Measurements from ENCODE around the gene ALDH3A1.
A peak's percentile ranks its signal among the peaks of the same experiment; 100 is the strongest.
"Not testable (repeated sequence)": the region's sequence is repeated elsewhere in the genome, so short reads cannot be mapped to it uniquely, and the experiment has no call there.

Gene ALDH3A1

DNA sequence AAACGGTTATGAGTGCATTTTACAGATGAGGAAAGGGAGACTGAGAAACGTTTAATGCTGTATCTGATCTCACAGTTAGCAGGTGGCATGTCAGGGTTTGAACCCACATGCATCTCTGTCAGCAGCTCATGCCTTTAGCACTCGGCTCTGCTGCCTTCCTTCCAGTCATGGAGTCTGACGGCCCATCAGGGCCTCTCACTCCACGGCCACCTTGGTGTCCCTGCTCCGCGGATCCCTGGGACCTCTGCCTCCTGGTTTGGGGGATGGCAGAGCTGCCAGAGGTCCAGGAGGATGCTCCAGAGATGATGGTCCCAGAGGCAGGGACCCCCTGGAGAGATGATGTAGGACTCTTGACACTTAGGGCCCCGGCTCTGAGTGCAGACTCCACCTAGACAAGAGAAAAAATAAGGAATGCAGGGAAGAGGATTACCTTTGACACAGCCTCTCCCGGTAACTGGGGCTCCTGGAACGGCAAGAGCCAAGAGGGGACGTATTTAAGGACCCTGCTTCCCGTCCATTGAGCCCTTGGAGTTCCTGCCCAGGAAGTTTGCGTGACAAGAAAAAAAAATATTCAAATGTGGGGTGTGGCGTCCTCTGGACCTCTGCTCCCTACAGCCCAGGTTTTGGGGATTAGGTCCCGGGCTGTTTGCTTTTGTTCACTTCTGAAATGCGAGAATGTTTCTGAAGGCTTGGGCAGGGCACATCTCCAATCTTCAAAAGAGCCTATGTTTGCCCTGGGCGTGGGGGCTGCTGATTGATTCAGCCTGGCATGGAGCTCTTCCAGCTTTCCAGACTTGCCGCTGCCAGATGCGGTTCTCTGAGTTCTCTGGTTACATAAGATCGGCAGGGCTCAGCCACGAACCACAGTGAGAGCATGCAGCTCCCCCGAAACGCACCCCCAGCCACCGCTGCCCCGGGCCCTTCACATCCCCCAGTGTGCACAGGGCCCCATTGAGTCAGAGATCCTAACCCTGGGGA, at the start of gene ALDH3A1:
ALDH3A1 (minus strand) TSS at position 470 of the 978 bp plus-strand sequence. CDS start 3,169 bp downstream, outside the sequence.
- DNase-seq (ENCODE audit: insufficient read length, low spot score) (no peak), FAIRE-seq (no peak)

DNA sequence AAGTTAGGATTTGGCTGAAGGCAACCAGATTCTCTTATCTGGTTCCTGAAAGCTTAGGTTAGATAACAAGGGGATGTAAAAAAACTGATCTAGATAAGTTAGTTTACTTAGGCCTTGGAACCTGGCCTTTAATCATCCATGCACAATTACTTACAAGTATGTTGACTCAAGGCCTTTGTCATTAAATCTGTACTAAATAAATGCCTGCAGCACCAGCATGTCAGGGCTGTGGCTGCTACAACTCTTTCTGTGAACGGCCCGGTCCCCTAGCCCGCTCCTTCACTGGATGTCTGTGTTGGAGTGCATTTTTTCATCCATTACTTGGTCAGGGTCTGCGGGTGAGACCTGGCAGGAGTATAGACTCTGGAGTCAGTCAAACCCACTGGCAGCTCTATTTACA, 48.4 kb upstream of the ALDH3A1 start:
- DNase-seq (ENCODE audit: insufficient read length, low spot score) (no peak), FAIRE-seq (no peak)

DNA sequence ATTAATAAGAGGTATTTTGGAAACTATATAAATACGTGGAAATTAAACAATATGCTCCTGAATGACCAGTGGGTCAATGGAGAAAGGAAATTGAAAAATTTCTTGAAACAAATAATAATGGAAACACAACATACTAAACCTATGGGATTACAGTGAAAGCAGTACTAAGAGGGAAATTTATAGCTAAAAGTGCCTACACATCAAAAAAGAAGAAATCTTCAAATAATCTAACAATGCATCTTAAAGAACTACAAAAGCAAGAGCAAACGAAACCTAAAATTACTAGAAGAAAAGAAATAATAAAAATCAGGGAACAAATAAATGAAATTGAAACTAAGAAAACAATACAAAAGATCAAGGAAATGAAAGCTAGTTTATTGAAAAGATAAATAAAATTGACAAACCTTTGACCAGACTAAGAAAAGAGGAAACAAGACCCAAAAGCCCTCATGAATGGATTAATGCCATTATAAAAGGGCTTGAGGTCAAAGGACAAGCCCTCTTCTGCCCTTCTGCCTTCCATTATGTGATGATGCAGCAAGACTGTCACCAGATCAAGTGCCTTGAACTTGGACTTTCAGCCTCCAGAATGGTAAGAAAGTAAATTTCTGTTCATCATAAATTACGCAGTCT, 43.9 kb upstream of the ALDH3A1 start:
- FAIRE-seq = no peak
- no peak for DNase-seq (ENCODE audit: insufficient read length, low spot score)

DNA sequence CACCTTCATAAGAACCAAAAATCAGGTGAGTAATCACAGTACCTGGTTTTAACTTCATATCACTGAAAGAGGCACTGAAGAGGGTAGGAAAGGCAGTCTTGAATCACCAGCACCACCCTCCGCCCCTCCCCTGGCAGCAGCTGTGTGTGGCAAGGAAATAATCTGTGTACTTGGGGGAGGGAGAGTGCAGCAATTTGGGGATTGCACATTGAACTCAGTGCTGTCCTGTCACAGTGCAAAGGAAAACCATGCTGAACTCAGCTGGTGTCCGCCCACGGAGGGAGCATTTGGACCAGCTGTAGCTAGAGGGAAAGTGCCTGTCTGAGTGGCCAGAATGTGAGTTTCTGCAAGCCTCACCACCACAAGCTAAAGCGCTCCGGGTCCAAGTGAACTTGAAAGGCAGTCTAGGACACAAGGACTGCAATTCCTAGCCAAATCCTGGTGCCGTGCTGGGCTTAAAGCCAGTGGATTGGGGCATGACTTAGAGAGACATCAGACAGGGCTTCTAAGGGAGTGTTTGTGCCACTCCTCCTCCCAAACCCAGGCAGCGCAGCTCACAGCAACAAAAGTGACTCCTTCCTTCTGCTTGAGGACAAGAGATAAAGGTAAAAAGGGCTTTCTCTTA, 39.7 kb upstream of the ALDH3A1 start:
- no peak for FAIRE-seq

DNA sequence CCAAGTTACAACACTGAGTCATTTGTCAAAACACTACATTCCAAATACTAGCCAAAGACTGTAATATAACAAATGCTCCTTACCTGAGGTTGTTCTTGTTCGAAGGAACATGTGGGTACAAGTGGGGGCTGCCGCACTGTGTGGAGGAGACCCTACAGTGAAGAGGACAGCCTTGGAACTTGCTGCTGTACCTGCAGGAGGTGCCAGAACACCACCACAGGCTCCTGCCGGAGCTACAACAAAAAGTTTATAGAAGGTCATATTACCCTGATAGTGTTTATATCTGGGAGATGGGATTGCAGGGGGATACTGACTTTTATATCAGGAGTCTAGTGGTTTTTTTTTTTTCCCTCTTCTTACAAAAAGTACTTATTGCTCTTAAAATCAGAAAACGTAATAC, 37.8 kb upstream of the ALDH3A1 start:
- FAIRE-seq (no peak), DNase-seq (ENCODE audit: insufficient read length, low spot score) (no peak)

More for the DNA sequence above, 39.7 kb upstream of the ALDH3A1 start:
- DNase-seq (ENCODE audit: insufficient read length, low spot score) = no peak

DNA sequence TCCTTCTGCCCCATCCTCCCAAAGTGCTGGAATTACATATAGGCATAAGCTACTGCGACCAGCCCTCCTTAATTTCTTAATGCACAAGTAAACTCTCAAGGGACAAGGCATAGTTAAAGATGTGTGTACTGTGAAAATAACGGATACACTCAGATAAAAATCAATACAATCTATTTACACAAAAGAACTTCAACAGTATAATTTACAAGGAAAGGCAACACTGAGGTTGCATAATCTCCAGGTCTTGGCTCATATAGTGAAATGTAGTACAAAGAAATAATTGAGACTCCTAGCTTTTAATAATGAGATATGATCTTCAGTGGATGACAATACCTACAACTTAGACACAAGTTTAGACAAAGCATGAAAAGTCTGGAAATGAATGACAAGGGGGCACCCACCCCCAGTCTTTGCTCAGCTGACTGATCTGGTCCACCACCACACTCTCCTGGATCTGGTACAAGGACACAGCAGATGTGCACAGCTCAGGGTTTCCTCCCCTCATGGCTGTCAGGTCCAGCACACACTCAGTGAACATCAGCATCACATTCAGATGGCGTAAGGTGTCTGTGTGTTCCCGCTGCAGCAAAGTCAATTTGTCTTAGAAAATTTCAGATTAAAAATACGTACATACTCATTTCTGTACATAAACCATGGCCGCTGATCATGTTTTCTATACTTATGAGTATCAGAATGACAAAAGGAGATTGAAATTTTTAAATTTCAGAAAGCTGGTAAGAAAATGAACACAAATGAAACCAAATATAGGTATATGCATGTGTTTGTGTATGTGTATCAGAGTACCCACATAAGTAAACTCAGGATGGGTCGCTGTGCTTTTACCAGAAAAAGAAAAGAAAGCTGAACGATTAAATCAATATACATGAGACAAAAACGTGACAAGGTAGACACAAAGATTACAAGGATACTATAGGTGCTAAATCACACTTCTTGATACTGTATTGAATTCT, 33.7 kb upstream of the ALDH3A1 start:
- no peak for DNase-seq (ENCODE audit: insufficient read length, low spot score)
- no peak for FAIRE-seq

DNA sequence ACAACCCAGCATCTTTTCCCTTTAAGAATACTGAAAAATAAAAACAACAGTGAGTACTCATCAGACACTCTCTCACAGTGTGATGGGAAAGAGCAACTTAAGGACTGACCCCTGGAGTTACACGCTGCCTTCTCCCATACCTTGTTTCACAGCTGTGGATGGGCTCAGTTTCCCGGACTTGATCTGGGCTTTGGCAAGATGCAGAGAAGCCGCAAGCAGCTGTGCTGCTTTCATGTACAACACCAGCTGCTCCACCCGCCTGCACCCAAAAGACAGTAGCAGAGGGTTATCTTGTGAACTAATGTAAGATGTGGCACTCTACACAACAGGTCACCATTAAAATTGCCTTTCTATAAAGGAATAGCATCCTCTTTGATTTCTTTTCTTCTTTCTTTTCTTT, 32.7 kb upstream of the ALDH3A1 start:
- DNase-seq (ENCODE audit: insufficient read length, low spot score) = no peak
- no peak for FAIRE-seq

DNA sequence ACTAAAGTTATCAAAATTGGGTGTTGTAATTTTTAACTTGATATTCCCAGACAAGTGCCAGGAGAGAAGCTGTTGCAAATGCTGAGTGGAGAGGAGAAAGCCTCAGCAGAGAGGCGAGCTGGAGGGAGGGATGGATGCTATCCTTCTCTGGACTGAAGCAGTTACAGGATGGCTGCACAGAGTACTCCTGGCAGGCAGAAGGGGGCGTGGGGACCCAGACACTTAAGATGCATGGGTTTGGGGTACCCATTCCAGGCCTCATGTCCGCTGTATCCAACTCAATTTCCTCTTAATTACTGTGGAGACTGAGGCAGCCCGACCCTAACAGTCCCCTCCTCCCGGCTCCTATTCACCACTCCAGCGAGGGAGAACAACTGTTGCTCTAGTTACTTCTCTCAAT, 25.4 kb upstream of the ALDH3A1 start:
- FAIRE-seq (no peak), DNase-seq (ENCODE audit: insufficient read length, low spot score) (no peak)

DNA sequence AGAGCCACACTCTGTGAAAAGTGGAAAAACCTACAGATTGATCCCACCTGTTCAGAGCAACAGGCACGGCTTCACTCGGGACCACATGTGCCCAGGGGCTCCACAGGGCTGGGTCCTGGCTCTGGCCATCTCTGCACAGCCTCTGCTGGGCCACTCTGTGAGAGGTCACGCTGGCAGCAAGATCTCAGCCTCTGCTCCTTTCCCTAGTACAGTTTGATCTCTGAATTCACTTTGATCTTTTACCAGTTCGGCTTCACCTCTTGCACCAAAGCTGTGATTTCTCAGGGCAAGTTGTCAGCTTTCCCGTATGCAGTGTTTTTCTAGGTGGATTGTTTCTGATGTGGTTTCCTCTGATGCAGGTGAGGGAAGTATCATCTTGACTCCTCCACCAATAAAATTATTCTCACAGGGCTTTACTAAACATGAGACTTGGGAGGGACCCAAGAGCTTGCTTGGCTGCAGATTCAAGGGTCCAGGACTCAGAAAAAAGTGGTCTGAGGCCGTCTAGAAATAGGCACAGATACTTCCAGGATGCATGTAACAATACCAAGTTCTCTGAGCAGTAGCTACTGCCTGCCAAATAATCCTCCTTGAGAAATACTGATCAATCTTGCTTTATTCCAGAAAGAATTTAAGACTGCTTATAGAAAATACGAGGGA, 24.0 kb upstream of the ALDH3A1 start:
- FAIRE-seq = no peak
- DNase-seq (ENCODE audit: insufficient read length, low spot score) = no peak

DNA sequence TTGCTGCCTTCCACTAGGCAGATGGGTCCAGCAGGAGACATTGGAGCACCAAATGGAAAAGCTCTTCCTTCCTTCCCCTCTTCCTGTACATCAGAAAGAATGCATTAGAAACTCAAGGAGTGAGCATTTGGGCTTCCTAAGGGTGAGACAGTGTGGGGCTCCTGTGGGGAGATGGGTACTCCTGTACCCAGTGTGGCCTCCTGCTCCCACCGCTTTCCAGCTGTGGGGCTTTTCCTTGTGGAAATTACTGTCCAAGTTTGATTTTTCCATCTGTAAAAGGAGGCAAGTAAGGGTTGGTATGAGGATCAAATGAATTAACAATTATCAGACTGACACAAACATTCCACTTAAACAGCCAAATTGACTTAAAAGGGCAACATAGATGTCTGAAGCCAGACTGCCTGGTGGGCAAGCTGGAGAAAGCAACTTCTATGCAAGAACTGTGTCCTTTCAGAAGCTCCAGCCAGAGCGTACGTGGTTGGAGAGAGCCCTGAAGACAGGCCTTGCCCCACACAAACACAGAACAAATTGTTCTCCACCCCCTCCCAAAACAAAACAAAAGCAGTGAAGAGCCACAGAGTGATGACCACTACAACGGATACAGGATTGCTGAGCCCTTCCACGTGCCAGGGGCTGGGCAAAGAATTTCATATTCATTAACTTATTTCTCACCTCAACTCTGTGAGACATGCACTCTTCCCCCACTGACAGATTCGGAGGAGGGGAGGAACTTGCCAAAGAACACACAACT, 23.1 kb upstream of the ALDH3A1 start:
- FAIRE-seq = no peak
- no peak for DNase-seq (ENCODE audit: insufficient read length, low spot score)

DNA sequence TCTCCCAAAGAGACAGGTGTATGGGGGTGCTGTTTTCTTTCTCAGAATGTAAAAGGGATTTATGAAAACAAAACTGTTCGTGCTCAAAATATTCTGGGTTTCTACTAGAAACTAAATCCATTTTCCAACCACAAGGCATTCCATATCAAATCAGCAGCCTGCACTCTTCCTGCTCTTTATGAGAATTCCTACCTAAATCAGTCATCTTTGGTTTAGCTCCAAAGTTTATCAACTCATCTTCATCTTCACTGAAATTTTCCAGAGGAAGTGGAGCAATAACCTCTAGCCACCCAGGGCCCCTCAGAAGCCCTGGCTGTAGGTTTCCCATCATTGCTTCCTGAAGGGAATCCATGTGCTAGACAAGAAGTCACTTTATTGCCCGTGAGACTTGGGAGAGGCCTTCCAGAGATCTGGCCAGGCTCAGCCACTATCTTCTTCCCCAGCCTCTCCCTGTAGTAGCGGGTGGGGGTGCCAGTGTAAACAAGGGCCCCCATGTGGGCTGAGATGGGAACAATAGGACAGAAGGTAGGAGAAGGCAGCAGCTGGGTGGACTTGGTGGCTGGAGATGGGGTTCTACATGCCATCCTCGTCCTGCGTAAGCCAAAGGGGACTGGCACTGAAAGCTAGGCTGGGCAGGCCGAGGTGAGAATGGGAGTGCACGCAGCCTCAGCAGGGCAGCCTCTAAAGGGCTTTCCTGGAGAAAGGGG, 22.0 kb upstream of the ALDH3A1 start:
- no peak for DNase-seq (ENCODE audit: insufficient read length, low spot score)
- FAIRE-seq = no peak

DNA sequence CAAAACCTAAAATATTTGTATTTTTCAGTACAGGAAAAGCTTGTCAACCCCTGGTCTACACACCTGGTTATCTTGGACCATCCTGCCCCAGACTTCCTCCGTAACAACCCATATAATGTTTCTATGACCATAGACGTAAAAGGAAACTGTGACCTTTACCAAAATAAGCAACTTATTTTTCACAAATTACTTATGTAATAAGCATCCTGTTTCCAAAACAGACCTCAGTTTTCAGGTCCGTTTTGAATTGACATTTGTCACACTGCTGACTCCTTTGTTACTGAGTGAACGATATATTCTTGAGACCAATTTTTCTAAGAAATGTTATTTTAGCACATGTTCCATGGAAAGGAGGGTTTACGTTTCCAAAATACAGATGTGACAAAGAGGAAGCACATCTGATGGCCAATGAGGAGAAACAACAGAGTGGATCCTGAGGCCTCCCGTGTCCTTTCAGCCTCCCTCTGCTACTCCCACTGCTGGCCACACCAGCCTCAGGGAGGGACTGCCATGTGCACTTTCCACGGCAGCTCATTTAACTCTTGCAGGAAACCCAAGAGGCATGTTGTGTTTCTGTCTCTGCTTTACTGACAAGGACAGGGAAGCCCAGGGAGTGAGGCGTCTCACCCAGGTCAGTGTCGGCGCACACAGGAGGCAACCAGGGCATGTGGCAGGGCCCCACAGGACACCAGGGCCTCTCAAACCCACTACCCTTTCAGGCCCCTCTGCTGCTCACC, 20.1 kb upstream of the ALDH3A1 start:
- FAIRE-seq = no peak
- no peak for DNase-seq (ENCODE audit: insufficient read length, low spot score)

DNA sequence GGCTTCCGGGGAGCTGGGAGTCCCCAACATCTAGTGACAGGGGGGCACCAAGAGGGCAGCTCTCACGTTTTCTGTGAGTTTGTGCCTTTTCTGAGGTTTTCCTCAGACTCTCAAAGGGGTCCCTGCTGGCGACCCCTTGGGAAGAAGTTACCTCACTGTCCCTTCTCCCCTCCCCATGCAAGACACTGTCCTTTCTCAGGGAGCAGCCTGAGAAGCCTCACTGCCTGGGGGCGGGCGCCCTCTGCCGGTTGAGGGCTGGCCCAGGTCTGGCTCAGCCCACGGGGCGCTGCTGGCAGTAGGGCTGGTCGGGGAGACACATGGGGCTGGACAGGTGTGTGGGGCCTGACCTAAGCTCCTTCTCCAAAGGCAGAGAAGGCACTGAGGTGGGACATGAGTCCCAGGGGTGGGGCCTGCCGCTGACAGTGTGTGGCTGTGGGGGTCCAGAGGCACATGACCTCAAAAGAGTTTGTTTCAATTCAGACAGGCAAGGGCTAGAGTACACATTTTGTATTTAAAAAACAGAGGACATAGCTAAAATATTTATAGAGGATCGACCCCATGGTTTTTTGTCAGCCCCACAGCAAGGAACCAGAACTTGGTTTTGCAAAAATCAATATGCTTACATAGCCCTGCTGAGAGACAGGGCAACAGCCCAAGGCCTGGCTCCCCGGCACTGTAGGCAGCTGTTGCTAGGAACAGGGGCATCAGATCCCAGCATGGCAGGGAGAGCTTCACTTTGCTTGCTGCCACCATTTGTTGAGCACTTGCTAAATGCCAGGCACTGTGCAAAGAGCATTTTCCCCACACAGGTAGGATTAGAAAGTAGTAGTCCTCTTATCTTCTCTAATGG, 18.5 kb upstream of the ALDH3A1 start:
- peak; percentile 39 for FAIRE-seq
- peak; percentile 73 for DNase-seq (ENCODE audit: insufficient read length, low spot score)

DNA sequence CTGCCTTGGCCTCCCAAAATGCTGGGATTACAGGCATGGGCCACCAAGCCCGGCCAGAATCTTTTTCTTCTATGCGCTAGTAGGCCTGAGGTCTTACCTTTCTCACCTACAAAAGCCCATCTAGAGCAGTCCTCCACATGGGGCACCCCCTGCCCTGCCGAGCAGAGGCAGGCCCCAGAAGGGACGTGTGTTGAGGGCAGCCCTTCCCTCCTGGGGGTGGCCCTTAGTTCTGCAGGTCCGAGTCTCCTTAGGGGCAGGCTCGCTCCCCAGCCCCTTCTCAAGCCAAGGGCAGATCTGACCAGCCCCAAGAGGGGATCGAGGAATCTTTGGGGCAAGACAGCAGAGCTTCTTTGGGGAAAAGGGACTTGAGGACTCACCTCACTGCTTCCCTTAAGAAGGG, 17.9 kb upstream of the ALDH3A1 start:
- FAIRE-seq (no peak), DNase-seq (ENCODE audit: insufficient read length, low spot score) (no peak)

DNA sequence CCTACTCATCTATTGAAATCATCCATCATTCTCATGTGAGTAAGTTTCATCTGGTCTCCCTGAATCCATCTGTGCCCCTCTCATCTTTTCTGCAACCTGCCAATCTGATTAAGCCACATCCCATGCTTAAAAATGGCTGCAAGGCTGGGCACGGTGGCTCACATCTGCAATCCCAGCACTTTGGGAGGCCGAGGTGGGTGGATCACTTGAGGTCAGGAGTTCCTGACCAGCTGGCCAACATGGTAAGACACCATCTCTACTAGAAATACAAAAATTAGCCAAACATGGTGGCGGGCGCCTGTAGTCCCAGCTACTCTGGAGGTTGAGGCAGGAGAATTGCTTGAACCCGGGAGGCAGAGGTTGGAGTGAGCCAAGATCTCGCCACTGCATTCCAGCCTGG, 15.9 kb upstream of the ALDH3A1 start:
- DNase-seq (ENCODE audit: insufficient read length, low spot score); FAIRE-seq: not testable (repeated sequence)

DNA sequence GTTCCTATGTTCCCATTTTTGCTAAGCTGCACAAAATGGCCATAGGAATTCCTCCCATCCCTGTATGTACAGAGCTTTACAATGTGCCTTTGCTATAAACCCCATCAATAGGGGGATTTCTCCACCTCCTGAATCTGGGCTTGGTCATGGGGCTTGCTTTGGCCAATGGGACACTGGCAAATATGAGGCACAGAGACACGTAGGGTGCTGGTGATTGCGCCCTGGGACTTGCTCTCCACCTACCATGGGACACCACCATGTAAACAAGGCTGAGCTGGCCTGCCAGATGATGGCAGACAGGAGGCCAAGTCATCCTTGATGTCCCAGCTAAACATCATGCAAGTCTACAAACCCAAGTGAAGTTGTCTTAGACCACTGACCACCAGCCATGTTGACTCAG, 15.3 kb upstream of the ALDH3A1 start:
- DNase-seq (ENCODE audit: insufficient read length, low spot score) (no peak), FAIRE-seq (no peak)

DNA sequence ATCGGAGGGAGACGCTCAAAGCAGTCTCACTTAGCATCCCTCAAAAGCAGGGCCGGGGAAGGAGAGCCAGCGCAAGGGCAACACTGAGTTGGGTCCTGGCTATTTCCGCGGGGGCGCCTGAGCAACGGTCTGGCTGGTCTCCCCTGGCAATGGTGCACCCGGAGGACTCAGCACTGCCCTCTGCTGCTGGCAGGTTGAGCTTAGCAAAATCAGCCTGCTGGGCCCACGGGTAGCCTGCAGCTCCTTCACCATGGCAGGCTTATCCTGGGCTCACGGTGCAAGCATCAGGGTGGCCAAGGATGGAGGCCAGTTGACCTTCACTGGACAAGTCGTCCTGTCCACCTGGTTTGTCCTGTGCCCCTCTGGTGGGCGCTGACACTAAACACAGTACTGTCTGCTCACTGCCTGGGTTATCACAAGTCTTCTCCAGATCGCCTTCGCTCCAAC, 14.4 kb upstream of the ALDH3A1 start:
- DNase-seq (ENCODE audit: insufficient read length, low spot score) = peak; percentile 77
- peak; percentile 4 for FAIRE-seq

Measured in GM19239 (cell line).